Small intestine (tissue), 7 donors: ENCODE results near the gene TTC38. TPM values are rescaled to one million over a fixed set of nuclear protein-coding genes. Genes with fewer than 3 reads are reported as not detected.

Experiments
- DNase-seq, 2 donors: peaks; one replicate each; pipeline versions ENCODE4 v3.0.0 to v3.0.0-alpha.2; 2013
- FAIRE-seq: peaks from 2 replicates; lab custom pipeline; 2012; peaks lifted over from hg19 to GRCh38; lab: Jason Lieb, UNC
- H3K27ac ChIP-seq, 3 donors: one replicate each; pipeline ENCODE4 v1.5.1; 2013; ENCODE audit warnings: low read length in 2 of 3, mild to moderate bottlenecking in 2 of 3, control low read depth in 1 of 3, inconsistent platforms in 1 of 3, low read depth in 1 of 3, moderate library complexity in 1 of 3
- H3K27me3 ChIP-seq, 3 donors: one replicate each; pipeline ENCODE4 v1.6.1; 2013; ENCODE audit warnings: low read length in 3 of 3, inconsistent platforms in 1 of 3; ENCODE audit not compliant: control insufficient read depth in 3 of 3, insufficient read depth in 3 of 3
- H3K36me3 ChIP-seq, 3 donors: one replicate each; pipeline ENCODE4 v1.6.1; 2013; ENCODE audit warnings: low read length in 3 of 3, inconsistent platforms in 1 of 3, low read depth in 1 of 3, mild to moderate bottlenecking in 1 of 3, moderate library complexity in 1 of 3; ENCODE audit not compliant: control insufficient read depth in 3 of 3, insufficient read depth in 2 of 3
- H3K4me1 ChIP-seq, 3 donors: one replicate each; pipeline ENCODE4 v1.6.1; 2013; ENCODE audit warnings: low read length in 2 of 3, inconsistent platforms in 1 of 3, low read depth in 1 of 3, mild to moderate bottlenecking in 1 of 3, moderate library complexity in 1 of 3; ENCODE audit not compliant: control insufficient read depth in 3 of 3, insufficient read depth in 2 of 3
- H3K4me3 ChIP-seq, 3 donors: one replicate each; pipeline ENCODE4 v1.5.1; 2013; ENCODE audit warnings: low read length in 3 of 3, control low read depth in 1 of 3, inconsistent platforms in 1 of 3, low read depth in 1 of 3, mild to moderate bottlenecking in 1 of 3, moderate library complexity in 1 of 3
- H3K9me3 ChIP-seq, 2 donors: one replicate each; pipeline ENCODE4 v1.6.1; 2013; ENCODE audit warnings: low read depth in 1 of 2, low read length in 1 of 2; ENCODE audit not compliant: control insufficient read depth in 2 of 2, insufficient read depth in 1 of 2
- WGBS, 3 donors: extraction: QIAGEN DNeasy Blood & Tissue Kit; methylation state at CpG; one replicate each; pipeline ENCODE4 v1.1.7; 2013; 5-methylcytosine and 5-hydroxymethylcytosine counted together
- polyA plus RNA-seq, 4 donors: library from polyadenylated mRNA; stranded (reverse) in 3 of 4; unstranded in 1 of 4; fragments of 200-250 nt in 3 of 4; fragments of 120-200 nt in 1 of 4; gene quantifications; one replicate each; pipeline versions ENCODE4 v1.2.1 to v1.2.3, GENCODE V29; 2013
- donor health status: healthy with polysubstance abuse.
- donor health status: control.
- donor health status: control.
- donor health status: Bipolar disorder and iron deficiency.
- donor health status: healthy.

Gene TTC38
- polyA plus RNA-seq, 4 donors = 83.5 to 231 (median 166) TPM

DNA sequence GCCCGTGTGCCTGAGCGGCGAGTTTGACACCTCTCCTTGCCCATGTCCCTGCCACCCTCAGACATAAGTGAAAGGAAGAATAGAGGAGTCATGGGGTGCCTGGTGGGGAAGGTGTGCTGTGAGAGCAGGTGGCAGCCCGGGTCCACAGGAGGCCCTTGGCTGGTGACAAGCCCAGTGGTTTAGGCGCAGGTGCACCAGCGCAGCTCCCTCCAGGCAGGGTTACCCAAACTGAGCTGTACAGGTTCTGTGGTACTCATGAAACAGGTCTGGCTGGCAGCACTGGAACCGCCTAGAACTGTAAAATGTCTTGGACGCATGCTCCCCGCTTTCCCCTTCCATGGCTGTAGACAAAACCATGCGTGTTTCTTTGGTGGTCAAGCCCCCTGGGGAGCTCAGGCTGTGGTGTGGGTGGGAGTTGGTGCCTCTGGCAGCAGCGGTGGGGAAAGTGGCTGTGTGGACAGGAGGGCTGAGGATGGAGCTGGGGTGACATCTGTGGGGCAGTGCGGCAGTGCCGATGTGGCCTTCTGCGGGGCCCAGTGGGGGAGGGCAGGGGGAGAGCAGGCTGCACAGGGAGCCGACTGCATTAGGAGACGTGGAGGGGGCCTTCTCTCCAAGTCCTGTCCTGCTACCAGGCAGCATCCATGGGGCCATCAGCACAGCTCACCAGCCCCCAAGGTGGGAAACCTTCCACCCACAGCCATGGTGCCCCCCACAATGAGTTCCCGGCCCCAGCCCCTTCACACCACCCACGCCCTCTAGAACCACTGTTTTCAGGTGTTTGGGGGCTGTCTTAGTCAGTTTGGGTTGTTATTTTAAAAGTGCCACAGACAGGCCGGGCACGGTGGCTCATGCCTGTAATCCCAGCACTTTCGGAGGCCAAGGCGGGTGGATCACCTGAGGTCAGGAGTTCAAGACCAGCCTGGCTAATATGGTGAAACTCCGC is 23.3 kb downstream of the TTC38 start:
- H3K27ac ChIP-seq = no peak overlapping the region
- H3K27me3 ChIP-seq = no peaks in the 10 kb centered on the region
- DNase-seq = no peak
- no peak overlapping the region for H3K4me3 ChIP-seq
- peaks cover 0 to 7% (median 4%) of the 10 kb centered on the region in 3 donors for H3K4me1 ChIP-seq
- FAIRE-seq = no peak
- WGBS, 3 donors = 95 to 98% (median 96%) methylated on average over 21 to 23 of the region's 23 CpGs
- H3K36me3 ChIP-seq = peaks cover 14 to 84% (median 30%) of the 10 kb centered on the region in 3 donors
- H3K9me3 ChIP-seq = peaks cover 0 to 4% of the 10 kb centered on the region in 2 donors

DNA sequence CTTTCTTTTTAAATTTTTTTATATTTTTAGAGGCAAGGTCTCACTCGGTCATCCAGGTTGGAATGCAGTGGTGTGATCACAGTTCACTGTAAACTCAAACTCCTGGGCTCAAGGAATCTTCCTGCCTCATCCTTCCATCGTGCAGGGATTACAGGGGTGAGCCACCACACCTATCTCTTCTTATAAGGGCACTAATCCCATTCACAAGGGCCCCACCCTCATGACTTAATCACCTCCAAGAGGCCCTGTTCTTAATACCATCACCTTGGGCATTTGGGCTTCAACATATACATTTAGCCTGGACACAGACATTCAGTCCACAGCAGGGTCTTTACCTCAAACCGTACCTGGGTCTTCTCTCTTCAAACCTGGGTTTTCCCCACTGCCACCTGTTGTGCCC is 24.4 kb downstream of the TTC38 start:
- no peak overlapping the region for H3K4me3 ChIP-seq
- no peaks in the 10 kb centered on the region for H3K27me3 ChIP-seq
- FAIRE-seq (no peak), DNase-seq (no peak)
- H3K36me3 ChIP-seq = peaks cover 14 to 74% (median 24%) of the 10 kb centered on the region in 3 donors
- peak overlapping the region in 1 of 3 donors; percentile 43 for H3K27ac ChIP-seq
- 92 to 97% (median 94%) methylated on average over 3 of the region's 3 CpGs for WGBS, 3 donors
- H3K9me3 ChIP-seq = peaks cover 0 to 4% of the 10 kb centered on the region in 2 donors
- peaks cover 3 to 11% (median 4%) of the 10 kb centered on the region in 3 donors for H3K4me1 ChIP-seq

DNA sequence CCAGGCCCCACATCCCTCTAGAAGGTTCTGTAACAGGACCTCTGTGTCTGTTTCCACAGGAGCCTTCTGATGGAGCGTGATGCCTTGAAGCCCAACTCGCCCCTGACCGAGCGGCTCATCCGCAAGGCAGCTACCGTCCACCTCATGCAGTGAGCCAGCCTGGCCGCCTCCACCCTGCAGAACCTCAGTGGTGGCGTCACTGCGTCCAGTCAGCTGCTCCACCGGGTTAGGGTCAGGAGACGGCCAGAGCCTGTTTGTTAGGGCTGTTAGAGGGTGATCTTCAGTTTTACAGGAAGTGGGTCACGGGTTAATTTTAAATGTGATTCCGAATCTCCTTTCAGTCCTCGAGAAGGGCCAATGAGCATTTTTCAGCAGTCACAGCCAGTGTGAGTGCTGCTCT is 24.9 kb downstream of the TTC38 start:
- Histone ChIP-seq H3K27ac (peak overlapping the region in 1 of 3 donors; percentile 43), H3K4me1 (peaks cover 3 to 15% (median 4%) of the 10 kb centered on the region in 3 donors), H3K9me3 (peaks cover 0 to 4% of the 10 kb centered on the region in 2 donors), H3K27me3 (no peaks in the 10 kb centered on the region), H3K36me3 (peaks cover 11 to 68% (median 24%) of the 10 kb centered on the region in 3 donors), H3K4me3 (no peak overlapping the region)
- DNase-seq = no peak
- 87 to 91% (median 87%) methylated on average over 14 of the region's 14 CpGs for WGBS, 3 donors
- FAIRE-seq = no peak

DNA sequence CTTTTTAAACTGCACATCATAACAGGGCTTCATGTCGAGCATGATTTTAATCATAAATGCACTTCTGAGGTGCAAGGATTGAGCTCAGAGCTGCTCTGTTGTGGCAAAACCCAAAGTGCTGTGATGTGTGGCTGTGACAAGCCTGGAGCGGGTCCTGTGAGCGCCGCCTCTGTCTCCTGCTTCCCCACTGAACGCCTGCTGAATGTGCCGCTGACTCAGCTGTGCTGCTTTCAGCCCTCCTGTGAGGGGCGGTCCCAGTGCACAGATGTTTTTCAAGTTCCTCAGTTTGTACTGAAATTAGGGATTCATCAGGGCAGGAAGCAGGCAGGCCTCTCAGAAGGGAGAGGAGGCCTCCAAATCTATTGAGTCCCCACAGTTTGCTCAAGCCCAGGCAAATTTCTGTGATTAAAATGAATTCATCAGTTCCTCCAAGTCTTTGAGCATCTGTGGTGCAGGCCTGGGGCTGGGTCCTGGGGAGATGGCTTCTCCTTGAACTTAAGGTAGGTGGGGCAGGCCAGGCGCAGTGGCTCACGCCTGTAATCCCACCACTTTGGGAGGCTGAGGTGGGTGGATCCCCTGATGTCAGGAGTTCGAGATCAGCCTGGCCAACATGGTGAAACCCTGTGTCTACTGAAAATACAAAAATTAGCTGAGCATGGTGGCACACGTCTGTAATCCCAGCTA is 25.9 kb downstream of the TTC38 start:
- FAIRE-seq = no peak

DNA sequence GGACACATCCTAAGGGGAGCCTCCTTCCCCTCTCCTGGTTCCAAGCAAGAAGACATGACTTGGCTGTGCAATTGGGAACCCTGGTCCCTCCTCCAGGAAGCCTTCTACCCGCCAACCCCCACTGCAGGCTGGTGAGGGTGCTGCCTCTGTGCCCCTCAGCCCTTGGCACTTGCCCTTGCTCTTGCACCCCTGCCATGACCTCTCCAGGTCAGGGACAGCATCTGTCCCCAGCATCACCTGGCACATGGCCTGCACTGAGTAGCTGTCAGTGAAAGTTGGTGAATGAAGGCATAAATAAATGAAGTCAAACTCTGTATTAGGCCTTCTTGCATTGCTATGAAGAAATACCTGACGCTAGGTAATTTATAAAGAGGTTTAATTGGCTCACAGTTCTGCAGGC is 27.0 kb downstream of the TTC38 start:
- FAIRE-seq (no peak), DNase-seq (no peak)
- no peak overlapping the region for H3K27ac ChIP-seq
- no peak overlapping the region for H3K4me3 ChIP-seq
- H3K4me1 ChIP-seq = peaks cover 3 to 18% (median 4%) of the 10 kb centered on the region in 3 donors
- no peaks in the 10 kb centered on the region for H3K27me3 ChIP-seq
- H3K36me3 ChIP-seq = peaks cover 7 to 58% (median 24%) of the 10 kb centered on the region in 3 donors
- 86 to 94% (median 94%) methylated on average over 1 to 2 of the region's 2 CpGs for WGBS, 3 donors
- peaks cover 0 to 4% of the 10 kb centered on the region in 2 donors for H3K9me3 ChIP-seq

More for the DNA sequence above, 25.9 kb downstream of the TTC38 start:
- no peak overlapping the region for H3K4me3 ChIP-seq
- peaks cover 11 to 63% (median 24%) of the 10 kb centered on the region in 3 donors for H3K36me3 ChIP-seq
- H3K27ac ChIP-seq = no peak overlapping the region
- H3K9me3 ChIP-seq = peaks cover 0 to 4% of the 10 kb centered on the region in 2 donors
- 73 to 86% (median 82%) methylated on average over 11 of the region's 11 CpGs for WGBS, 3 donors
- no peak for DNase-seq
- no peaks in the 10 kb centered on the region for H3K27me3 ChIP-seq
- H3K4me1 ChIP-seq = peaks cover 3 to 18% (median 4%) of the 10 kb centered on the region in 3 donors

DNA sequence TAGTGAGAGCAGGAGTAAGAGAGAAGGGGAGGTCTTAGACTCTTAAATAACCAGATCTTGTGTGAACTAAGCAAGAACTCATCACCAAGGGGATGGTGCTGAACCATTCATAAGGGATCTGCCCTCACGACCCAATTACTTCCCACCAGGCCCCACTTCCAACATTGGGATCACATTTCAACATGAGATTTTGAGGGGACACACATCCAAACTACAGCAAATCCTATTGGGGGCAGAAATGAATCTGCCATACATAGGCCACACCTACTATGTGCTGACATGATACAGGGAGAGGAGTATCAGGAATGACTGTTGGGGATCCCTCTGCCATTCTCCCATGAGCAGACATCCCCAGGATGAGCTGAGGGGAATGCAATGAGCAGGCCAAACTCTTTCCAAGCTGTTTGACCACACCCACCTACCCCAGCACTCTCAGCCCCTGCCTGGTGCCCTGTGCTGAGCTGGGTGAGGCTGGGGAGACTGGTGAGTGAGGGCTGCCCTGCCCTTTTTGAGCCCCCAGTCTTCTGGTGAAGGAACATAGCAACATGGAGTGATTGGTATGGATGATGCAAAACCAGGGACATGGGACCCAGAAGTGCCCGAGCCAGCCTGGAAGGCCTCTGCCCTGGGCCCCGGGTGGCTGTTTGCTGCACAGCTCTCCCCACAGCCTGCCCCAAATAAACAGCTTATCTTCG is 27.6 kb downstream of the TTC38 start:
- Histone ChIP-seq H3K27ac (peak overlapping the region; percentile 85 to 96 (median 91)), H3K36me3 (peaks cover 4 to 54% (median 18%) of the 10 kb centered on the region in 3 donors), H3K4me1 (peaks cover 3 to 18% (median 4%) of the 10 kb centered on the region in 3 donors), H3K9me3 (peaks cover 0 to 4% of the 10 kb centered on the region in 2 donors), H3K4me3 (peak overlapping the region in 2 of 3 donors; percentile 53 to 73), H3K27me3 (no peaks in the 10 kb centered on the region)
- peak in 1 of 2 donors; percentile 22 for DNase-seq
- FAIRE-seq = no peak
- 40 to 67% (median 42%) methylated on average over 4 of the region's 4 CpGs for WGBS, 3 donors

GRCh38 chr22:46296257-46297150 is 28.7 kb downstream of the TTC38 start, which contains the start of gene GTSE1:
Gene GTSE1 (plus strand): TSS chr22:46296870. CDS start chr22:46297401, 531 bp downstream.
- peaks cover 4 to 45% (median 11%) of the 10 kb centered on the region in 3 donors for H3K36me3 ChIP-seq
- 0 to 1% (median 0%) methylated on average over 70 to 76 of the region's 76 CpGs for WGBS, 3 donors
- peaks cover 0 to 4% of the 10 kb centered on the region in 2 donors for H3K9me3 ChIP-seq
- peaks cover 3 to 18% (median 4%) of the 10 kb centered on the region in 3 donors for H3K4me1 ChIP-seq
- peak within 1 kb of the TSS; percentile 85 to 96 (median 91) for H3K27ac ChIP-seq
- H3K27me3 ChIP-seq = no peaks in the 10 kb centered on the region
- DNase-seq (peak; percentile 99), FAIRE-seq (no peak)
- peak within 1 kb of the TSS in 2 of 3 donors; percentile 56 to 73 for H3K4me3 ChIP-seq
